Measurements from ENCODE around the gene GLRB. TPM values are rescaled to one million over a fixed set of nuclear protein-coding genes. Genes with fewer than 3 reads are reported as not detected.

GLRB gene
- not detected in 2 replicates for total RNA-seq (2014; rRNA removed; shearing (Covaris generic); ENCODE audit: low replicate concordance)

GRCh38 chr4:157075811-157076577 lies at the start of gene GLRB:
TSS of gene GLRB (plus strand) at chr4:157076150. CDS start at chr4:157078025, 1,875 bp downstream.
- H3K4me1 ChIP-seq (ENCODE audit: low read length), result no peaks in the 10 kb centered on the region
- H3K9me2 ChIP-seq (replicated peaks; ENCODE audit: insufficient read depth, low read length), result no peaks in the 10 kb centered on the region
- no peaks in the 10 kb centered on the region for H3K36me3 ChIP-seq (ENCODE audit: insufficient read depth, low read length)
- H3K9ac ChIP-seq (ENCODE audit: low read length), result no peak within 1 kb of the TSS
- H4K20me1 ChIP-seq (ENCODE audit: insufficient read depth, low read depth, low read length), result no peaks in the 10 kb centered on the region
- H2AFZ ChIP-seq (ENCODE audit: low read length), result no peak within 1 kb of the TSS
- H3K4me2 ChIP-seq (ENCODE audit: low read depth, low read length, poor library complexity, severe bottlenecking), result no peak within 1 kb of the TSS
- H3K9me3 ChIP-seq (ENCODE audit: low read length), result peaks cover 11% of the 10 kb centered on the region
- no peak within 1 kb of the TSS for H3K27ac ChIP-seq (ENCODE audit: low read length)
- no peak within 1 kb of the TSS for H3K4me3 ChIP-seq (ENCODE audit: low read length)
- H3K79me2 ChIP-seq (ENCODE audit: low read length), result no peaks in the 10 kb centered on the region
- peak; percentile 29 for DNase-seq
- H3K27me3 ChIP-seq (ENCODE audit: low read length), result no peaks in the 10 kb centered on the region

DNA sequence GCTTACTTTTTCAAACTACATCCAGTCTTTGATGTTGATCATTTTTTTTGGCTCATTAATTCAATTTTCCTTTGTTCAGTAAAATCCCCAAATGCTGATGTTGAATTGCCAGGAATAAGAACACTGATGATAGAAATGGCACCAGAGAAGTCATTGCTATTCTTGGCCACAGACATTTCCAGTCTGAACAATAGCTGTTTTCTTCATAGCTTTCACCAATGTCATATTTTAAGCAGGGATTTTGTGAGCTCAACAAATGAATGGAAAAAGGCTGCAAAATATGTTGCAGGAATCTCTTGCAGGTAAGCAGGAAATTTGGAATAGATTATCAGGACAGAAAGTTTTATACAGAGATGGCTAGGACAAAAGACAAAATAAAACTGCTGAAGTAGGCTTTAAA lies 40.5 kb upstream of the GLRB start:
- no peaks in the 10 kb centered on the region for H3K27me3 ChIP-seq (ENCODE audit: low read length)
- no peaks in the 10 kb centered on the region for H3K9me2 ChIP-seq (replicated peaks; ENCODE audit: insufficient read depth, low read length)
- H3K9me3 ChIP-seq (ENCODE audit: low read length), result 0 out of 2 replicates have a peak, but pooled peaks cover 3% of the 10 kb centered on the region
- H3K4me2 ChIP-seq (ENCODE audit: low read depth, low read length, poor library complexity, severe bottlenecking), result no peak overlapping the region
- H3K79me2 ChIP-seq (ENCODE audit: low read length), result no peaks in the 10 kb centered on the region
- no peak overlapping the region for H2AFZ ChIP-seq (ENCODE audit: low read length)
- H3K9ac ChIP-seq (ENCODE audit: low read length), result no peak overlapping the region
- no peaks in the 10 kb centered on the region for H3K36me3 ChIP-seq (ENCODE audit: insufficient read depth, low read length)
- H3K4me1 ChIP-seq (ENCODE audit: low read length), result no peaks in the 10 kb centered on the region
- no peak for DNase-seq
- H3K27ac ChIP-seq (ENCODE audit: low read length), result no peak overlapping the region
- no peaks in the 10 kb centered on the region for H4K20me1 ChIP-seq (ENCODE audit: insufficient read depth, low read depth, low read length)
- H3K4me3 ChIP-seq (ENCODE audit: low read length), result no peak overlapping the region

GRCh38 chr4:157040405-157040804 lies 35.5 kb upstream of the GLRB start:
- Histone ChIP-seq H3K4me3 (ENCODE audit: low read length) (no peak overlapping the region), H3K9ac (ENCODE audit: low read length) (no peak overlapping the region), H3K9me2 (replicated peaks; ENCODE audit: insufficient read depth, low read length) (no peaks in the 10 kb centered on the region), H3K27ac (ENCODE audit: low read length) (no peak overlapping the region), H3K36me3 (ENCODE audit: insufficient read depth, low read length) (no peaks in the 10 kb centered on the region), H3K79me2 (ENCODE audit: low read length) (no peaks in the 10 kb centered on the region), H3K4me2 (ENCODE audit: low read depth, low read length, poor library complexity, severe bottlenecking) (no peak overlapping the region), H3K4me1 (ENCODE audit: low read length) (no peaks in the 10 kb centered on the region), H4K20me1 (ENCODE audit: insufficient read depth, low read depth, low read length) (no peaks in the 10 kb centered on the region), H2AFZ (ENCODE audit: low read length) (no peak overlapping the region), H3K27me3 (ENCODE audit: low read length) (no peaks in the 10 kb centered on the region), H3K9me3 (ENCODE audit: low read length) (no peaks in the 10 kb centered on the region)
- no peak for DNase-seq

- no peaks in the 10 kb centered on the region for H3K4me1 ChIP-seq (ENCODE audit: low read length)
- no peaks in the 10 kb centered on the region for H3K36me3 ChIP-seq (ENCODE audit: insufficient read depth, low read length)
- H3K4me2 ChIP-seq (ENCODE audit: low read depth, low read length, poor library complexity, severe bottlenecking), result no peak overlapping the region
- DNase-seq, result no peak
- H3K27ac ChIP-seq (ENCODE audit: low read length), result no peak overlapping the region
- no peak overlapping the region for H3K9ac ChIP-seq (ENCODE audit: low read length)
- no peak overlapping the region for H3K4me3 ChIP-seq (ENCODE audit: low read length)
- H4K20me1 ChIP-seq (ENCODE audit: insufficient read depth, low read depth, low read length), result no peaks in the 10 kb centered on the region
- no peaks in the 10 kb centered on the region for H3K9me3 ChIP-seq (ENCODE audit: low read length)
- no peaks in the 10 kb centered on the region for H3K79me2 ChIP-seq (ENCODE audit: low read length)
- no peaks in the 10 kb centered on the region for H3K27me3 ChIP-seq (ENCODE audit: low read length)
- no peaks in the 10 kb centered on the region for H3K9me2 ChIP-seq (replicated peaks; ENCODE audit: insufficient read depth, low read length)
- H2AFZ ChIP-seq (ENCODE audit: low read length), result no peak overlapping the region
Observed at GRCh38 chr4:157043131-157043530, 32.8 kb upstream of the GLRB start.

DNA sequence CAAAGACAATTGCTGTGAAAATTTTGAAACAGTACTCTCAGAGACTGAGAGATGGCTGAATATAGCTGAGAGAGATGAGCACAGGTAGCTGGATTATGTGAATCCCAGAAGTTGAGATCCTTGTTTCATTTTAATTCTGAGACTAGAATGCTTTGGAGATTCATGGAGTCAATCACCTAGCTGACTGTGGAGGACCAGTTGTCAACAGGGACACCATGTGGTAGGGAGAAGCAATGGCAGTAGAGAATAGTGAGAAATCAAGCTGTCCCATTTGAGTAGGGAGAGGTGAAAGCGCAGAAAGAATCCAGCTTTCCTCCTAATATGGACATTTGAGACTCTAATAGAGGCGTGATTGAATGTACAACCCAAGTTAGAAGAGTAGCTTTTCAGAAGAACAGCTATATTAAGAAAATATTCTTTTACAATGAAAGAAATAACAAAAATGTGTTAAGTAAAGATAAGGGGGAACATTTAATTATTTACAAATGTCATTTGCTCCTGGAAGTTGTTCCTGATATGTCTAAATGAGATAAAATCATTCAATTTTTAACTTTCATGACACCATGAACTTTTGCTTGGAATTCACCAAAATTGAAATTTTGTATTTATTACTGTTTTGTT lies 30.3 kb upstream of the GLRB start:
- Histone ChIP-seq H3K27me3 (ENCODE audit: low read length) (no peaks in the 10 kb centered on the region), H3K4me2 (ENCODE audit: low read depth, low read length, poor library complexity, severe bottlenecking) (no peak overlapping the region), H3K9me2 (replicated peaks; ENCODE audit: insufficient read depth, low read length) (no peaks in the 10 kb centered on the region), H3K4me1 (ENCODE audit: low read length) (no peaks in the 10 kb centered on the region), H3K79me2 (ENCODE audit: low read length) (no peaks in the 10 kb centered on the region), H3K9ac (ENCODE audit: low read length) (no peak overlapping the region), H3K4me3 (ENCODE audit: low read length) (no peak overlapping the region), H2AFZ (ENCODE audit: low read length) (no peak overlapping the region), H3K36me3 (ENCODE audit: insufficient read depth, low read length) (no peaks in the 10 kb centered on the region), H3K9me3 (ENCODE audit: low read length) (no peaks in the 10 kb centered on the region), H3K27ac (ENCODE audit: low read length) (no peak overlapping the region), H4K20me1 (ENCODE audit: insufficient read depth, low read depth, low read length) (no peaks in the 10 kb centered on the region)
- peak; percentile 66 for DNase-seq

DNA sequence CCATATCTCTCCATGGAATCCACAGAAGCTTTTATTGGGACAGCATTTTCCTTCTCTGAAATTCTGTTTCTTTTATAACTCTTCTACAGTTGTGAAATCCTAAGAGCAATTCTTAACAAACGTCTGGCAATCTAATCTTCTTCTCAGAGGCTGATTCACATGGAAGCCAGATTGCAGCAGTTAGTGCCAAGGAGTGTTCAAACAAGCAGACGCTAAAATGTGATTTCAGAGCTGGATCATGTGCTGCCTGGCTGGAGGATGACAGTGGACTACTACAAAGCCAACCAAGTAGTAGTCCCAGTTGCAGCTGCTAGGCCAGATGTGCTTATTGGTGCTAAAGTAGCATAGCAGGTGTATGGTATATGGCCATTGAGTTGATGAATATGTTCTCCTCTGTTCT lies 27.7 kb upstream of the GLRB start:
- H2AFZ ChIP-seq (ENCODE audit: low read length), result no peak overlapping the region
- no peaks in the 10 kb centered on the region for H4K20me1 ChIP-seq (ENCODE audit: insufficient read depth, low read depth, low read length)
- H3K4me1 ChIP-seq (ENCODE audit: low read length), result no peaks in the 10 kb centered on the region
- H3K9ac ChIP-seq (ENCODE audit: low read length), result no peak overlapping the region
- no peak overlapping the region for H3K4me2 ChIP-seq (ENCODE audit: low read depth, low read length, poor library complexity, severe bottlenecking)
- no peaks in the 10 kb centered on the region for H3K27me3 ChIP-seq (ENCODE audit: low read length)
- H3K9me3 ChIP-seq (ENCODE audit: low read length), result no peaks in the 10 kb centered on the region
- H3K36me3 ChIP-seq (ENCODE audit: insufficient read depth, low read length), result no peaks in the 10 kb centered on the region
- H3K27ac ChIP-seq (ENCODE audit: low read length), result no peak overlapping the region
- H3K9me2 ChIP-seq (replicated peaks; ENCODE audit: insufficient read depth, low read length), result no peaks in the 10 kb centered on the region
- DNase-seq, result no peak
- H3K79me2 ChIP-seq (ENCODE audit: low read length), result no peaks in the 10 kb centered on the region
- H3K4me3 ChIP-seq (ENCODE audit: low read length), result no peak overlapping the region

DNA sequence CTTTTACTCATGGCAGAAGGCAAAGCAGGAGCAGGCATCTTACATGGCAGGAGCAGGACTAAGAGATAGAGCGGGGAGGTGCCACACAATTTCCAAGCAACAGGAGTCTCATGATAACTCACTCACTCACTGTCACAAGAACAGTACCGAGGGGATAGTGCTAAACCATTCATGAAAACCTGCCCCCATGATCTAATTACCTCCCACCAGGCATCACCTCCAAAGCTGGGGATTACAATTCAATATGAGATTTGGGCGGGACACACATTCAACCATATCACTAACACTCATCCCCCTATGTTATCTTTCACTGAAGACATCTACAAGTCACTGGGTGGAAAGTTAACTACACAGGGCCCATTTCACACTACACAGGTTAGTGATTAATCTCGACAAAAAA lies 25.4 kb upstream of the GLRB start:
- H3K27me3 ChIP-seq (ENCODE audit: low read length), result no peaks in the 10 kb centered on the region
- H4K20me1 ChIP-seq (ENCODE audit: insufficient read depth, low read depth, low read length), result no peaks in the 10 kb centered on the region
- H3K9me3 ChIP-seq (ENCODE audit: low read length), result no peaks in the 10 kb centered on the region
- H3K79me2 ChIP-seq (ENCODE audit: low read length), result no peaks in the 10 kb centered on the region
- H3K9me2 ChIP-seq (replicated peaks; ENCODE audit: insufficient read depth, low read length), result no peaks in the 10 kb centered on the region
- H3K4me1 ChIP-seq (ENCODE audit: low read length), result no peaks in the 10 kb centered on the region
- no peak overlapping the region for H3K4me3 ChIP-seq (ENCODE audit: low read length)
- H3K27ac ChIP-seq (ENCODE audit: low read length), result no peak overlapping the region
- DNase-seq, result no peak
- H3K9ac ChIP-seq (ENCODE audit: low read length), result no peak overlapping the region
- H3K4me2 ChIP-seq (ENCODE audit: low read depth, low read length, poor library complexity, severe bottlenecking), result no peak overlapping the region
- no peaks in the 10 kb centered on the region for H3K36me3 ChIP-seq (ENCODE audit: insufficient read depth, low read length)
- no peak overlapping the region for H2AFZ ChIP-seq (ENCODE audit: low read length)

GRCh38 chr4:157052429-157053040 lies 23.4 kb upstream of the GLRB start:
- DNase-seq, result no peak
- Histone ChIP-seq H3K36me3 (ENCODE audit: insufficient read depth, low read length) (no peaks in the 10 kb centered on the region), H4K20me1 (ENCODE audit: insufficient read depth, low read depth, low read length) (no peaks in the 10 kb centered on the region), H3K9me2 (replicated peaks; ENCODE audit: insufficient read depth, low read length) (no peaks in the 10 kb centered on the region), H3K27me3 (ENCODE audit: low read length) (no peaks in the 10 kb centered on the region), H3K4me2 (ENCODE audit: low read depth, low read length, poor library complexity, severe bottlenecking) (no peak overlapping the region), H3K4me3 (ENCODE audit: low read length) (no peak overlapping the region), H3K79me2 (ENCODE audit: low read length) (no peaks in the 10 kb centered on the region), H3K9ac (ENCODE audit: low read length) (no peak overlapping the region), H3K4me1 (ENCODE audit: low read length) (no peaks in the 10 kb centered on the region), H2AFZ (ENCODE audit: low read length) (no peak overlapping the region), H3K9me3 (ENCODE audit: low read length) (no peaks in the 10 kb centered on the region), H3K27ac (ENCODE audit: low read length) (no peak overlapping the region)

Measured in Karpas-422 (cell line).